Activated T-cell treated with anti-CD3 and anti-CD28 coated beads, Interleukin-2, amount 50 U/mL, for 48 hours (primary cell): Measurements from ENCODE around the gene ATXN1.

Experiments
- DNase-seq, 2 experiments: peaks; one replicate each; pipeline ENCODE4 v3.0.0-alpha.2; 2020

The ATXN1 gene

DNA sequence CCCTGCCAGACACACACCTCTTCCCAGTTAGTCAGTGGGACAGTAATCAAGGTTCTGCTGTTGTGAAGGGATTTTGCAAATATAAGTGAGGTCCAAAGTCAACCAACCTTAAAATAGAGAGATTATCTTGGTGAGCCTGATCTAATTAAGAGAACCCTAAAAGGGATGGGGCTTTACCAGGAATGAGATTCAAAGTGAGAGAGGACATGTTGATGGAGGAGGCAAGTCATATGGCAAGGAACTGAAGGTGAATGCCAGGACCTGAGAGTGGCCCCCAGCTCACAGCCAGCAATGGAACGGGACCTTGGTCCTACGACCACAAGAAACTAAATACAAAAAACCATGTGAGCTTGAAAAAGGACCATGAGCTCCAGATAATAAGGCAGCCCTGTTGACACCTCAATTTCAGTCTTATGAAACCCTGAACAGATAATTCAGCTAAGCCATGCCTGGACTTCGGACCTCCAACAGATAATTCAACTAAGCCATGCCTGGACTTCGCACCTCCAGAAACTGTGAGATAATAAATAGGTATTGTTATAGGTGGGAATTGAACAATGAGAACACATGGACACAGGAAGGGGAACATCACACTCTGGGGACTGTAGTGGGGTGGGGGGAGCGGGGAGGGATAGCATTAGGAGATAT is 269.5 kb downstream of the ATXN1 start:
- DNase-seq: no peak

DNA sequence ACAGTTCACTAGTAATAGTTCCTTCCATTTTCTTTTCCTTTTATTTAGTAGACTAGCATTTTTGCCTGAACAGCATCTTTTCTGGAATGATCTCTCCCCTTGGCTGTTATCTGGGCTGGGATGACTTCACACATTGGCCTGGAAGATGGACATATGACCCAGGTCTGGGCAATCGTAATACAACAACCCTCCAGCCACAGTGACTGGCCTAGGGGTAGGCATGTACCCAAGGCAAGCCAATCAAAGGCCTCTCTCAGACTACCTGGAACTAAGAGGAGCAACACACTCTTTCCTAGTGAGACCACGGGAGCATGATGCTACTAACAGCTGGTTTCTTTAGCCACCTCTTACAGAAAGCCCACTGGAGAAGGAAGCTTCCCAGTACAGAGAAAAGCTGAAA is 270.6 kb downstream of the ATXN1 start:
- no peak for DNase-seq

GRCh38 chr6:16488813-16489212 is 272.4 kb downstream of the ATXN1 start:
- no peak for DNase-seq

DNA sequence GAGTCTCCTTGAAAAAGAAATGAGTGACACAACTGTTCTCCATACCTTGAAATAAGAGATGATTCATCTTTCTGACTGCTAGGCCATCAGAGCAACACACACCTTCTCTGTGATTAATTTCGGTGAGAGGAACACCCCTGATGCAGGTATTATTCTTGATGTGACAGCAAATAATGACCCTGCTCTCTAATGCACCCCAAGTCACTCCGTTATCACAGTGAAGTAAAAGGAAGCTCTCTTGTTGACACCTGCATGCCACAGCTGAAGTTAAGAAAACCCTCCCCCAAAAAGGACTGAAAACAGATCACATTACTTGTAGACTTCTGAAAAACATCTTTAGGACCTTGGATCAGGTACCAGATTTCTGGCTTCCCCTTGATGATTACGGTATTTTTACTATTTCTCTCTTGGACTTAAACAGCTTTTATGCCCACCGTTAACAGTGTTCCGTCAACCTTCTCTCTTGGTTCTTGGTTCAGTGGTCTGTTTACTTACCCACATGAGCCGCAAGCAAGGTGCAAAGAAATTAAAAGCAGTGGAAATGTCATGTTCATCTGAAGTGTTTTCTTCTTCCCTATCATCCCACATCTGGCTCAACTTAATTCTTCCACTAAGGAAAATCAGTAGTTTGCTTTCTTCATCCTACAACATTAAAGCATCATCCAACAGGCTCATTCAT is 273.1 kb downstream of the ATXN1 start:
- DNase-seq: no peak

GRCh38 chr6:16486661-16487060 is 274.6 kb downstream of the ATXN1 start:
- peak; percentile 55 for DNase-seq

- DNase-seq: no peak
Observed at GRCh38 chr6:16483315-16483875, 277.9 kb downstream of the ATXN1 start.

- DNase-seq: no peak
Observed at GRCh38 chr6:16482702-16483314, 278.5 kb downstream of the ATXN1 start.

GRCh38 chr6:16481697-16482399 is 279.4 kb downstream of the ATXN1 start:
- peak; percentile 52 to 54 for DNase-seq

GRCh38 chr6:16480763-16481560 is 280.3 kb downstream of the ATXN1 start:
- no peak for DNase-seq

GRCh38 chr6:16477367-16478149 is 283.7 kb downstream of the ATXN1 start:
- DNase-seq: no peak

DNA sequence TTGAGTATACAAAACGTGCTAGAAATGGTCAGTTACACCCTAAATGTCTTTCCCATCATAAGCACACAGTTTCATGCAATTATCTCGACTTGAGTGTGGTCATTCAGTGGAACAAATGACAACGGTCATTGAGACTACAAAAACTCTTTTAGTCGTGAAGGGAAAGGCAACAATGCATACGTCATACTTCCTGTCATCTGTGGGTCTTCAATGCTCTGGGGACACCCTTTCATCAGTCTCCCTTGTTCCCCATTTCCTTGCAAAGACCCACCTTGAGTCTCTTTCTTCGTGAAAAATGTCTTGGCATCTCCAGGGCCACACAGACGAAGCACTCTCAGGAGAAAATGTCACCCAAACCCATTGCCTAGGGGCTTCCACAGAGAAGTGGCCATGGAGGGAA is 284.4 kb downstream of the ATXN1 start:
- DNase-seq: no peak

DNA sequence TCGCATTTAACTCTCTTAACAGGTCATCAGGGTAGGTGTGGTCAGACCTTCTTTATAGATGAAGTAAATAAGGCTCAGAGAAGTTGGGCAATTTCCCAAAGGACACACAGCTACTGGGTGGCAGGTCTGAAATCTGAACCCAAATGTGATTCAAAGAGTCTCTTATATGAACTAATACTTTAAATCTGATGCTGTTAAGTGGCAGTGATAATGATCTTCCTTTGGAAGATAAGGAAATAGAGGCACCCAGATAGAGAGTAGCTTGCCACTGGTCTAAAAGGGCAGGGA is 285.8 kb downstream of the ATXN1 start:
- no peak for DNase-seq

GRCh38 chr6:16474772-16475493 is 286.3 kb downstream of the ATXN1 start:
- DNase-seq: no peak

GRCh38 chr6:16473908-16474771 is 287.1 kb downstream of the ATXN1 start:
- no peak for DNase-seq

DNA sequence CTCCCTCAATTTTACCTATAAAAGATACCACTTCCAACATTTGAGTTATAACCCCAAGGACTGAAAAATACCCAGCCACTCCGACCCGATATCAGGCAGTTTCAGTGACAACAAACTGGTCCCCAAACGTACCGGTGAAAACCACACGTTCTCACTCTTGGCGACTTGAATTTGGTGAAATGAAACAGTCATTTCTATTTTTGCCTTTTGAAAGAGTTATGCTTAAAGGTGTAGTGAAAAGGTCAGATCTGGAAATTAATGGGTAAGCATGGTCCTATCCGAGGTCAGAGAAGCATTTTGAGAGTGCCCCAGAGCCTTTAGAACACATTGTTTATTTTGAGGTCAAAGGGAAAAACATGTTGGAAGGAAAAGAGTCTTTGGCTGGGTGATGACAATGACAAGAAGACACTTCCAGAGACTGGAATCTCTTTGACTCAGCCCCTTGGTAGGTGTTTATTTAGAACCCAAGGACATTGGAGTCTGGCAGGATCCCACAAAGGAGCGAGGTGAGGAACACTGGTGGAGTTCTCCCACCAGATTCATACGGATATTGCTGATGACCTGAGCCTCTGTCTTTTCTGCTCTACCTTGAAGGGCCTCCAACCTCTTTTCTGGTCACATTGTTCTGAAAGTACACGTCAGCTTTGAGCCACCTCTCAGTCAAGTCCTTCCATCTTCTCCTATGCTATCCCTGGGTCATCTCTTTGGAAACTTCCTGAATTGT is 287.9 kb downstream of the ATXN1 start:
- no peak for DNase-seq

DNA sequence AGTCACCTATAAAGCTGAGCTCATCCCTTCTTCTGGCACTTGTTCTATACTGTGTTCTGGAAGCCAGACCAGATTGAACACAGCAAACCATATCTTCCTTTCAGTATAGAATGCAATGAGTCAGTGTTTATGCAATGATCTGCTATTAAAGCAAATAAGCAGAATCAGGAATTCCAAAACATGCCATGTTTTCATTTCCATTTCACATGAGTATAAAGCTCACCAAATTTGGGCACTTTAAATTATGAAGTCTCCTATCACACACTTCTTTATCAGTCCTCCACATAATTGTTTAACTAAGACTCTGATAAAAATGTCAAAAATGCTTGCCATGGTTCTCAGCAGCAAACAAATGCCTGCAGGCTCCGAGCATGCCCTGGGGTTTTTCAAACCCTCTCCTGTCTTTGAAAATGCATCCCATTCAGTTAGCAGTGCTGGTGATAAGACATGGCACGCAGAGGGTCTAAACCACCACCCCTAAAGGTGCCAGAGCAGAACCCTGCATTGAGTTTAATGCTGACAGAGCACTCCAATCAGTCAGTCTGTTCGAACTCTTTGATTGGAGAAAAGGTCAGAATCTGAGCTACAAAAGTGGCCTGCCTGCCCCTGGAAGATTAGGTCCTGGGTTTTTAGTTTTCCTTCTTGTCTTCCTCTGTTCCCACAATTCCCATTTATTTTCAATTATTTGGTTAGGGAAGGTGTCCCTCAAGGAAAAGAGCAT is 288.8 kb downstream of the ATXN1 start:
- DNase-seq: no peak

GRCh38 chr6:16471910-16472297 is 289.4 kb downstream of the ATXN1 start:
- DNase-seq: no peak

- no peak for DNase-seq
Observed at GRCh38 chr6:16471222-16471909, 289.9 kb downstream of the ATXN1 start.
